HepG2 (cell line): Measurements from ENCODE around the gene MIDN. TPM values are rescaled to one million over a fixed set of nuclear protein-coding genes. Genes with fewer than 3 reads are reported as not detected.
A peak's percentile ranks its signal among the peaks of the same experiment; 100 is the strongest.

ENCODE experiments used
- ATAD3A ChIP-seq: sonication (generic); formaldehyde crosslinking; IDR thresholded peaks from 2 replicates; pipeline ENCODE4 v1.4.0; 2020; ENCODE audit warnings: missing genetic modification reagents
- ATF7 ChIP-seq, 2 experiments: fragments of 450-650 bp in 1 of 2; sonication (generic) in 1 of 2; formaldehyde crosslinking in 1 of 2; IDR thresholded peaks; 2 replicates each; pipeline versions ENCODE4 v1.4.0 to v1.6.1; 2016 to 2020; ENCODE audit warnings: antibody characterized with exemption in 1 of 2, mild to moderate bottlenecking in 1 of 2, missing genetic modification reagents in 1 of 2
- CREB1 ChIP-seq, 2 experiments: fragments of 450-650 bp in 1 of 2; IDR thresholded peaks; 2 replicates each; pipeline ENCODE4 v1.6.1; 2016 to 2017; ENCODE audit warnings: control low read depth in 1 of 2, mild to moderate bottlenecking in 1 of 2, missing compliant biosample characterization in 1 of 2, missing genetic modification characterization in 1 of 2
- IKZF4 ChIP-seq: sonication (generic); formaldehyde crosslinking; IDR thresholded peaks from 2 replicates; pipeline ENCODE4 v1.5.1; 2020; ENCODE audit warnings: borderline replicate concordance, mild to moderate bottlenecking, low read depth, missing genetic modification reagents; ENCODE audit errors: not compliant biosample characterization
- KAT8 ChIP-seq: IDR thresholded peaks from 2 replicates; pipeline ENCODE4 v1.6.1; 2016; ENCODE audit warnings: missing genetic modification reagents, missing compliant biosample characterization
- KLF13 ChIP-seq: sonication (generic); formaldehyde crosslinking; IDR thresholded peaks from 2 replicates; pipeline ENCODE4 v1.4.0; 2020; ENCODE audit warnings: mild to moderate bottlenecking, missing genetic modification reagents
- MZF1 ChIP-seq: sonication (generic); formaldehyde crosslinking; IDR thresholded peaks from 2 replicates; pipeline ENCODE4 v1.8.1; 2023; ENCODE audit warnings: mild to moderate bottlenecking, missing genetic modification reagents, borderline replicate concordance
- NKX3-1 ChIP-seq: sonication (generic); formaldehyde crosslinking; IDR thresholded peaks from 2 replicates; pipeline ENCODE4 v1.5.0; 2020; ENCODE audit warnings: missing genetic modification reagents
- PAF1 ChIP-seq: IDR thresholded peaks from 2 replicates; pipeline ENCODE4 v1.6.1; 2016; ENCODE audit warnings: missing genetic modification reagents, missing compliant biosample characterization
- PHF21A ChIP-seq: sonication (generic); formaldehyde crosslinking; IDR thresholded peaks from 2 replicates; pipeline ENCODE4 v1.5.0; 2020; ENCODE audit warnings: mild to moderate bottlenecking, missing genetic modification reagents
- POLR2A ChIP-seq, 2 experiments: IDR thresholded peaks; 2 replicates each; pipeline ENCODE4 v1.6.1; 2011; ENCODE audit warnings: low read depth in 2 of 2, low read length in 2 of 2, mild to moderate bottlenecking in 1 of 2, moderate library complexity in 1 of 2; ENCODE audit not compliant: insufficient read depth in 1 of 2
- ZNF432 ChIP-seq: sonication (generic); formaldehyde crosslinking; IDR thresholded peaks from 2 replicates; pipeline ENCODE4 v1.5.0; 2020; ENCODE audit warnings: missing genetic modification reagents, mild to moderate bottlenecking, borderline replicate concordance
- ZNF552 ChIP-seq: sonication (generic); formaldehyde crosslinking; IDR thresholded peaks from 2 replicates; pipeline ENCODE4 v1.9.0; 2022; ENCODE audit warnings: missing genetic modification reagents, mild to moderate bottlenecking, borderline replicate concordance
- ZNF800 ChIP-seq: sonication (generic); formaldehyde crosslinking; IDR thresholded peaks from 2 replicates; pipeline ENCODE4 v1.4.0; 2020; ENCODE audit warnings: missing genetic modification reagents
- ZSCAN29 ChIP-seq: sonication (generic); formaldehyde crosslinking; conservative IDR thresholded peaks from 2 replicates; pipeline ENCODE4 v1.4.0; 2020; ENCODE audit warnings: mild to moderate bottlenecking, missing genetic modification reagents
- polyA plus RNA-seq, 8 experiments: library from polyadenylated mRNA; depleted of rRNA in 3 of 8; stranded (reverse) in 7 of 8; unstranded in 1 of 8; fragments of >200 nt; fragmentation: Illumina TruSeq in 4 of 8; extraction: Trizol in 4 of 8; gene quantifications; 2 replicates each; pipeline versions ENCODE4 v1.2.1 to v1.2.3, GENCODE V29; 2011 to 2016; ENCODE audit warnings: low read depth in 4 of 8, missing spikeins in 1 of 8, mixed read lengths in 1 of 8; ENCODE audit not compliant: insufficient read depth in 1 of 8
- total RNA-seq, 5 experiments: library from RNA; depleted of rRNA; stranded (reverse); fragments of >200 nt; fragmentation: Illumina TruSeq; extraction: Trizol; gene quantifications; 2 replicates each; pipeline ENCODE4 v1.2.3, GENCODE V29; 2016; ENCODE audit warnings: low read depth in 1 of 5
- TF ChIP-seq, protein P1 (sequence below): sonication (generic); formaldehyde crosslinking; conservative IDR thresholded peaks from 2 replicates; pipeline ENCODE4 v1.4.0; 2020; ENCODE audit warnings: missing genetic modification reagents
- TF ChIP-seq, protein P2 (sequence below): sonication (generic); formaldehyde crosslinking; IDR thresholded peaks from 2 replicates; pipeline ENCODE4 v1.4.0; 2020; ENCODE audit warnings: mild to moderate bottlenecking, low read depth, missing genetic modification reagents
- TF ChIP-seq, protein P3 (sequence below): sonication (generic); formaldehyde crosslinking; IDR thresholded peaks from 2 replicates; pipeline ENCODE4 v1.5.0; 2020; ENCODE audit warnings: missing genetic modification reagents
- TF ChIP-seq, protein P4 (sequence below): fragments of 450-650 bp; IDR thresholded peaks from 2 replicates; pipeline ENCODE4 v1.6.1; 2017
- TF ChIP-seq, protein P5 (sequence below): sonication (generic); formaldehyde crosslinking; IDR thresholded peaks from 2 replicates; pipeline ENCODE4 v1.4.0; 2020; ENCODE audit warnings: missing genetic modification reagents

MIDN gene
- total and polyA plus RNA-seq, 2 of the 13 experiments (the other 11 are each of a cell fraction or from before 2014, with no cell fraction given), result 8.4 to 18.0 TPM

GRCh38 chr19:1223018-1223855, 25.1 kb upstream of the MIDN start (continued):
- TF ChIP-seq, protein P1, sequence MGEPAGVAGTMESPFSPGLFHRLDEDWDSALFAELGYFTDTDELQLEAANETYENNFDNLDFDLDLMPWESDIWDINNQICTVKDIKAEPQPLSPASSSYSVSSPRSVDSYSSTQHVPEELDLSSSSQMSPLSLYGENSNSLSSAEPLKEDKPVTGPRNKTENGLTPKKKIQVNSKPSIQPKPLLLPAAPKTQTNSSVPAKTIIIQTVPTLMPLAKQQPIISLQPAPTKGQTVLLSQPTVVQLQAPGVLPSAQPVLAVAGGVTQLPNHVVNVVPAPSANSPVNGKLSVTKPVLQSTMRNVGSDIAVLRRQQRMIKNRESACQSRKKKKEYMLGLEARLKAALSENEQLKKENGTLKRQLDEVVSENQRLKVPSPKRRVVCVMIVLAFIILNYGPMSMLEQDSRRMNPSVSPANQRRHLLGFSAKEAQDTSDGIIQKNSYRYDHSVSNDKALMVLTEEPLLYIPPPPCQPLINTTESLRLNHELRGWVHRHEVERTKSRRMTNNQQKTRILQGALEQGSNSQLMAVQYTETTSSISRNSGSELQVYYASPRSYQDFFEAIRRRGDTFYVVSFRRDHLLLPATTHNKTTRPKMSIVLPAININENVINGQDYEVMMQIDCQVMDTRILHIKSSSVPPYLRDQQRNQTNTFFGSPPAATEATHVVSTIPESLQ (CRISPR knock-in tag), result no peak
- TF ChIP-seq, protein P2, sequence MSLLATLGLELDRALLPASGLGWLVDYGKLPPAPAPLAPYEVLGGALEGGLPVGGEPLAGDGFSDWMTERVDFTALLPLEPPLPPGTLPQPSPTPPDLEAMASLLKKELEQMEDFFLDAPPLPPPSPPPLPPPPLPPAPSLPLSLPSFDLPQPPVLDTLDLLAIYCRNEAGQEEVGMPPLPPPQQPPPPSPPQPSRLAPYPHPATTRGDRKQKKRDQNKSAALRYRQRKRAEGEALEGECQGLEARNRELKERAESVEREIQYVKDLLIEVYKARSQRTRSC, result no peak
- TF ChIP-seq PAF1 (CRISPR knock-in tag), result no peak
- TF ChIP-seq, protein P3, sequence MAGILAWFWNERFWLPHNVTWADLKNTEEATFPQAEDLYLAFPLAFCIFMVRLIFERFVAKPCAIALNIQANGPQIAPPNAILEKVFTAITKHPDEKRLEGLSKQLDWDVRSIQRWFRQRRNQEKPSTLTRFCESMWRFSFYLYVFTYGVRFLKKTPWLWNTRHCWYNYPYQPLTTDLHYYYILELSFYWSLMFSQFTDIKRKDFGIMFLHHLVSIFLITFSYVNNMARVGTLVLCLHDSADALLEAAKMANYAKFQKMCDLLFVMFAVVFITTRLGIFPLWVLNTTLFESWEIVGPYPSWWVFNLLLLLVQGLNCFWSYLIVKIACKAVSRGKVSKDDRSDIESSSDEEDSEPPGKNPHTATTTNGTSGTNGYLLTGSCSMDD (CRISPR knock-in tag), result no peak
- TF ChIP-seq, protein P4, sequence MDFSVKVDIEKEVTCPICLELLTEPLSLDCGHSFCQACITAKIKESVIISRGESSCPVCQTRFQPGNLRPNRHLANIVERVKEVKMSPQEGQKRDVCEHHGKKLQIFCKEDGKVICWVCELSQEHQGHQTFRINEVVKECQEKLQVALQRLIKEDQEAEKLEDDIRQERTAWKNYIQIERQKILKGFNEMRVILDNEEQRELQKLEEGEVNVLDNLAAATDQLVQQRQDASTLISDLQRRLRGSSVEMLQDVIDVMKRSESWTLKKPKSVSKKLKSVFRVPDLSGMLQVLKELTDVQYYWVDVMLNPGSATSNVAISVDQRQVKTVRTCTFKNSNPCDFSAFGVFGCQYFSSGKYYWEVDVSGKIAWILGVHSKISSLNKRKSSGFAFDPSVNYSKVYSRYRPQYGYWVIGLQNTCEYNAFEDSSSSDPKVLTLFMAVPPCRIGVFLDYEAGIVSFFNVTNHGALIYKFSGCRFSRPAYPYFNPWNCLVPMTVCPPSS, result no peak
- TF ChIP-seq ATF7 (IDR thresholded peaks at IDR 0.05), result peak; percentile 78
- TF ChIP-seq ATF7 (CRISPR knock-in tag; IDR thresholded peaks at IDR 0.05), result no peak
- TF ChIP-seq KLF13 (CRISPR knock-in tag), result no peak
- TF ChIP-seq ATAD3A, result no peak
- TF ChIP-seq POLR2A (IDR thresholded peaks at IDR 0.05; ENCODE audit: insufficient read depth in 1 of 2, low read depth in 2 of 2, low read length in 2 of 2), result no peak
- no peak for TF ChIP-seq CREB1 (IDR thresholded peaks at IDR 0.05)
- TF ChIP-seq CREB1 (CRISPR knock-in tag; IDR thresholded peaks at IDR 0.05), result no peak
- no peak for TF ChIP-seq KAT8 (CRISPR knock-in tag)
- no peak for TF ChIP-seq ZNF800 (CRISPR knock-in tag)
- no peak for TF ChIP-seq MZF1 (CRISPR knock-in tag)
- TF ChIP-seq IKZF4 (CRISPR knock-in tag), result no peak
- no peak for TF ChIP-seq ZNF432
- no peak for TF ChIP-seq NKX3-1 (CRISPR knock-in tag)
- no peak for TF ChIP-seq PHF21A (CRISPR knock-in tag)
- TF ChIP-seq ZSCAN29 (CRISPR knock-in tag), result no peak
- TF ChIP-seq ZNF552 (CRISPR knock-in tag), result no peak
- TF ChIP-seq, protein P5, sequence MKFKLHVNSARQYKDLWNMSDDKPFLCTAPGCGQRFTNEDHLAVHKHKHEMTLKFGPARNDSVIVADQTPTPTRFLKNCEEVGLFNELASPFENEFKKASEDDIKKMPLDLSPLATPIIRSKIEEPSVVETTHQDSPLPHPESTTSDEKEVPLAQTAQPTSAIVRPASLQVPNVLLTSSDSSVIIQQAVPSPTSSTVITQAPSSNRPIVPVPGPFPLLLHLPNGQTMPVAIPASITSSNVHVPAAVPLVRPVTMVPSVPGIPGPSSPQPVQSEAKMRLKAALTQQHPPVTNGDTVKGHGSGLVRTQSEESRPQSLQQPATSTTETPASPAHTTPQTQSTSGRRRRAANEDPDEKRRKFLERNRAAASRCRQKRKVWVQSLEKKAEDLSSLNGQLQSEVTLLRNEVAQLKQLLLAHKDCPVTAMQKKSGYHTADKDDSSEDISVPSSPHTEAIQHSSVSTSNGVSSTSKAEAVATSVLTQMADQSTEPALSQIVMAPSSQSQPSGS (CRISPR knock-in tag), result no peak
